GM23338 (cell line): ENCODE results near the gene DUSP7. TPM values are rescaled to one million over a fixed set of nuclear protein-coding genes. Genes with fewer than 3 reads are reported as not detected.

Source experiments
- ATAC-seq: fragments of 200-7000 bp; cut with Tn5 transposase; 3 replicates; pipeline ENCODE4 v1.9.1; 2020
- DNase-seq: peaks from one replicate; pipeline ENCODE4 v3.0.0-alpha.2; 2015; ENCODE audit warnings: low spot score
- H2AFZ ChIP-seq: fragments of 200-600 bp; sonication (generic); 2 replicates; pipeline ENCODE4 v1.8.0; 2016; ENCODE audit warnings: antibody characterized with exemption, mild to moderate bottlenecking, moderate library complexity
- H3F3A ChIP-seq: fragments of 200-600 bp; sonication (generic); replicated peaks from 2 replicates; pipeline ENCODE4 v1.8.0; 2017; ENCODE audit warnings: antibody characterized with exemption, mixed run types, low read depth
- H3K27ac ChIP-seq: fragments of 200-600 bp; sonication (generic); 2 replicates; pipeline ENCODE4 v1.6.1; 2016; ENCODE audit warnings: low read depth
- H3K27me3 ChIP-seq: fragments of 200-600 bp; sonication (generic); 2 replicates; pipeline ENCODE4 v1.8.0; 2016; ENCODE audit warnings: mild to moderate bottlenecking, mixed run types, moderate library complexity; ENCODE audit not compliant: insufficient read depth
- H3K36me3 ChIP-seq: fragments of 200-600 bp; sonication (generic); 2 replicates; pipeline ENCODE4 v1.8.0; 2016; ENCODE audit warnings: mild to moderate bottlenecking; ENCODE audit not compliant: insufficient read depth
- H3K4me1 ChIP-seq: fragments of 200-600 bp; sonication (generic); 2 replicates; pipeline ENCODE4 v1.8.0; 2016; ENCODE audit warnings: mild to moderate bottlenecking, moderate library complexity; ENCODE audit not compliant: insufficient read depth
- H3K4me2 ChIP-seq: fragments of 200-600 bp; sonication (generic); 2 replicates; pipeline ENCODE4 v1.7.1; 2017; ENCODE audit warnings: mixed run types
- H3K4me3 ChIP-seq: fragments of 200-600 bp; sonication (generic); 2 replicates; pipeline ENCODE4 v1.6.1; 2016; ENCODE audit warnings: mixed run types
- H3K79me2 ChIP-seq: fragments of 200-600 bp; sonication (generic); replicated peaks from 2 replicates; pipeline ENCODE4 v1.8.0; 2017; ENCODE audit warnings: mild to moderate bottlenecking; ENCODE audit not compliant: insufficient read depth
- H3K9me2 ChIP-seq: fragments of 200-600 bp; sonication (generic); 2 replicates; pipeline ENCODE4 v1.8.0; 2017; ENCODE audit not compliant: insufficient read depth
- H4K20me1 ChIP-seq: fragments of 200-600 bp; sonication (generic); replicated peaks from 2 replicates; pipeline ENCODE4 v1.8.0; 2017; ENCODE audit warnings: mild to moderate bottlenecking; ENCODE audit not compliant: insufficient read depth
- H3K27ac Mint-ChIP-seq: 2 replicates; pipeline ENCODE4 v1.8.0; 2020; ENCODE audit warnings: inconsistent platforms, mild to moderate bottlenecking, moderate library complexity, mixed read lengths
- H3K27me3 Mint-ChIP-seq: 3 replicates; pipeline ENCODE4 v1.8.0; 2022; ENCODE audit warnings: low read depth, mild to moderate bottlenecking, moderate library complexity, mixed read lengths, inconsistent platforms; ENCODE audit not compliant: insufficient read depth, poor library complexity
- H3K36me3 Mint-ChIP-seq: 3 replicates; pipeline ENCODE4 v1.8.0; 2021; ENCODE audit warnings: low read depth, mild to moderate bottlenecking, inconsistent platforms, moderate library complexity, mixed read lengths
- H3K4me1 Mint-ChIP-seq: 3 replicates; pipeline ENCODE4 v1.8.0; 2020; ENCODE audit warnings: mild to moderate bottlenecking, inconsistent platforms, mixed read lengths
- H3K4me3 Mint-ChIP-seq: 3 replicates; pipeline ENCODE4 v1.8.0; 2021; ENCODE audit warnings: moderate library complexity, mild to moderate bottlenecking, inconsistent platforms, mixed read lengths
- H3K9me3 Mint-ChIP-seq: 3 replicates; pipeline ENCODE4 v1.8.0; 2020; ENCODE audit warnings: moderate library complexity, mild to moderate bottlenecking, inconsistent platforms, mixed read lengths
- ETS1 ChIP-seq: IDR thresholded peaks from 2 replicates; pipeline ENCODE4 v1.6.1; 2016; ENCODE audit warnings: antibody characterized with exemption
- EZH2 ChIP-seq: fragments of 200-600 bp; sonication (generic); IDR thresholded peaks from one replicate; pipeline ENCODE4 v1.8.0; 2017; ENCODE audit warnings: antibody characterized with exemption, mild to moderate bottlenecking, low read depth; ENCODE audit not compliant: unreplicated experiment
- EZH2phosphoT487 ChIP-seq: fragments of 200-600 bp; sonication (generic); IDR thresholded peaks from one replicate; pipeline ENCODE4 v1.8.1; 2018; ENCODE audit warnings: antibody characterized with exemption; ENCODE audit not compliant: unreplicated experiment
- JUNB ChIP-seq: IDR thresholded peaks from one replicate; pipeline ENCODE4 v1.6.1; 2016; ENCODE audit warnings: antibody characterized with exemption; ENCODE audit not compliant: unreplicated experiment
- ZNF331 ChIP-seq: fragments of 250-450 bp; sonication (Bioruptor Pico); IDR thresholded peaks from 2 replicates; pipeline ENCODE4 v1.5.0; 2020; ENCODE audit warnings: low read depth, mild to moderate bottlenecking, moderate library complexity
- ZNF462 ChIP-seq: fragments of 250-450 bp; sonication (Bioruptor Pico); IDR thresholded peaks from 2 replicates; pipeline ENCODE4 v1.5.0; 2020; ENCODE audit warnings: mild to moderate bottlenecking, moderate library complexity
- polyA plus RNA-seq: library from polyadenylated mRNA; unstranded; fragments of >200 nt; fragmentation: Nextera tagmentation; extraction: Ambion mirVana; gene quantifications from 2 replicates; pipeline ENCODE4 v1.2.1, GENCODE V29; 2016
- total RNA-seq: library from RNA; depleted of rRNA; stranded (reverse); fragments of >200 nt; shearing (Covaris generic); gene quantifications from 2 replicates; pipeline ENCODE4 v1.2.3, GENCODE V29; 2014

DUSP7 gene
- total and polyA plus RNA-seq, 2 experiments from 2014 or later, result 5.6 to 14.7 TPM

- TF ChIP-seq ETS1, result no peak
Measured at GRCh38 chr3:52041118-52041731, 15.1 kb downstream of the DUSP7 start (continued).

GRCh38 chr3:52040600-52040999 is 15.8 kb downstream of the DUSP7 start:
- Histone ChIP-seq H3K4me1 (no peaks in the 10 kb centered on the region), H3K9me2 (no peaks in the 10 kb centered on the region), H3F3A (no peaks in the 10 kb centered on the region), H3K36me3 (no peaks in the 10 kb centered on the region), H3K79me2 (no peaks in the 10 kb centered on the region), H3K4me2 (no peak overlapping the region), H3K27me3 (no peaks in the 10 kb centered on the region), H3K27ac (no peak overlapping the region), H2AFZ (no peak overlapping the region), H4K20me1 (no peaks in the 10 kb centered on the region), H3K4me3 (no peak overlapping the region)
- peaks cover 9% of the 10 kb centered on the region for H3K27me3 Mint-ChIP-seq
- no peak for DNase-seq
- H3K9me3 Mint-ChIP-seq, result peaks cover 3% of the 10 kb centered on the region; the same call in 1 of the 3 replicates
- no peak overlapping the region for H3K4me3 Mint-ChIP-seq
- H3K4me1 Mint-ChIP-seq, result peaks cover 8% of the 10 kb centered on the region
- TF ChIP-seq EZH2 (no peak), JUNB (no peak), EZH2phosphoT487 (no peak), ZNF331 (no peak), ZNF462 (CRISPR knock-in tag) (no peak)
- no peak overlapping the region for H3K27ac Mint-ChIP-seq
- no peak for ATAC-seq
- no peaks in the 10 kb centered on the region for H3K36me3 Mint-ChIP-seq
